Smooth muscle cell of bladder (primary cell): Measurements from ENCODE around the gene SORBS2. TPM values are rescaled to one million over a fixed set of nuclear protein-coding genes. Genes with fewer than 3 reads are reported as not detected.

Experiments used
- total RNA-seq: library from RNA; depleted of rRNA; stranded (reverse); fragments of >200 nt; gene quantifications from 2 replicates; pipeline ENCODE4 v1.2.3, GENCODE V29; 2014

The SORBS2 gene
- total RNA-seq, result 2.4 and 2.5 TPM in 2 replicates

GRCh38 chr4:185811509-185812364 is at the start of gene SORBS2:
SORBS2 (minus strand) TSS chr4:185812194; CDS start chr4:185690571, 121,623 bp downstream.

